Neural cell (in vitro differentiated cells): ENCODE measurements around the gene IFI16. TPM values are rescaled to one million over a fixed set of nuclear protein-coding genes. Genes with fewer than 3 reads are reported as not detected.

Experiments
- H2AFZ ChIP-seq: fragments of 200-600, 300-800 bp; sonication (generic), shearing (Covaris generic); 2 replicates; pipeline ENCODE4 v1.6.0; 2014; ENCODE audit warnings: low read depth, mild to moderate bottlenecking, antibody characterized with exemption, low read length, moderate library complexity
- H3F3A ChIP-seq: fragments of 200-600 bp; shearing (Covaris generic); 2 replicates; pipeline ENCODE4 v1.6.1; 2016; ENCODE audit warnings: mild to moderate bottlenecking, moderate library complexity, mixed read lengths, antibody characterized with exemption, low read length; ENCODE audit not compliant: insufficient read depth, poor library complexity, severe bottlenecking
- H3K27ac ChIP-seq: fragments of 200-600, 300-800 bp; sonication (generic), shearing (Covaris generic); 2 replicates; pipeline ENCODE4 v1.5.1; 2014; ENCODE audit warnings: mild to moderate bottlenecking, low read length, moderate library complexity
- H3K27me3 ChIP-seq: fragments of 300-800, 200-600 bp; sonication (generic), shearing (Covaris generic); 2 replicates; pipeline ENCODE4 v1.6.0; 2014; ENCODE audit warnings: mild to moderate bottlenecking, low read depth, low read length, moderate library complexity; ENCODE audit not compliant: insufficient read depth
- H3K36me3 ChIP-seq: fragments of 300-800, 200-600 bp; sonication (generic), shearing (Covaris generic); 2 replicates; pipeline ENCODE4 v1.5.1; 2014; ENCODE audit warnings: mild to moderate bottlenecking, antibody characterized with exemption, low read length, moderate library complexity; ENCODE audit not compliant: insufficient read depth
- H3K4me2 ChIP-seq: fragments of 300-800, 200-600 bp; sonication (generic), shearing (Covaris generic); 2 replicates; pipeline ENCODE4 v1.6.0; 2014; ENCODE audit warnings: mild to moderate bottlenecking, low read length
- H3K4me3 ChIP-seq: fragments of 300-800, 200-600 bp; sonication (generic), shearing (Covaris generic); 2 replicates; pipeline ENCODE4 v1.5.1; 2014; ENCODE audit warnings: mild to moderate bottlenecking, low read length, moderate library complexity
- H3K79me2 ChIP-seq: fragments of 200-600 bp; shearing (Covaris generic); replicated peaks from 2 replicates; pipeline ENCODE4 v1.6.0; 2014; ENCODE audit warnings: mild to moderate bottlenecking, low read length, moderate library complexity; ENCODE audit not compliant: insufficient read depth
- H3K9ac ChIP-seq: fragments of 300-800, 200-600 bp; sonication (generic), shearing (Covaris generic); 2 replicates; pipeline ENCODE4 v1.6.1; 2016; ENCODE audit warnings: mild to moderate bottlenecking, low read length, mixed read lengths
- H3K9me2 ChIP-seq: fragments of 200-600 bp; shearing (Covaris generic); 2 replicates; pipeline ENCODE4 v1.6.1; 2016; ENCODE audit warnings: mild to moderate bottlenecking, low read length, mixed read lengths; ENCODE audit not compliant: insufficient read depth
- H3K9me3 ChIP-seq: fragments of 200-600, 300-800 bp; sonication (generic), shearing (Covaris generic); 2 replicates; pipeline ENCODE4 v1.6.1; 2016; ENCODE audit warnings: mild to moderate bottlenecking, mixed run types, low read length, moderate library complexity, mixed read lengths
- H4K20me1 ChIP-seq: fragments of 200-600 bp; shearing (Covaris generic); 2 replicates; pipeline ENCODE4 v1.6.1; 2016; ENCODE audit warnings: mild to moderate bottlenecking, mixed run types; ENCODE audit not compliant: insufficient read depth
- CTCF ChIP-seq: fragments of 450-650 bp; IDR thresholded peaks from 2 replicates; pipeline ENCODE4 v1.5.1; 2014; ENCODE audit warnings: antibody characterized with exemption, mild to moderate bottlenecking, moderate library complexity; ENCODE audit not compliant: poor library complexity, severe bottlenecking
- EP300 ChIP-seq: fragments of 450-650 bp; conservative IDR thresholded peaks from 2 replicates; pipeline ENCODE4 v1.6.1; 2014; ENCODE audit warnings: antibody characterized with exemption, mild to moderate bottlenecking, moderate library complexity; ENCODE audit not compliant: poor library complexity, severe bottlenecking
- EZH2 ChIP-seq: fragments of 200-600, 300-800 bp; shearing (Covaris generic), sonication (generic); IDR thresholded peaks from 2 replicates; pipeline ENCODE4 v1.6.1; 2014; ENCODE audit warnings: antibody characterized with exemption, low read length, borderline replicate concordance, mild to moderate bottlenecking; ENCODE audit not compliant: insufficient read depth, poor library complexity, severe bottlenecking
- MXI1 ChIP-seq: fragments of 450-650 bp; conservative IDR thresholded peaks from 2 replicates; pipeline ENCODE4 v1.6.1; 2014; ENCODE audit warnings: antibody characterized with exemption, mild to moderate bottlenecking; ENCODE audit not compliant: poor library complexity, severe bottlenecking
- POLR2AphosphoS5 ChIP-seq: IDR thresholded peaks from 2 replicates; pipeline ENCODE4 v1.6.1; 2012
- RAD21 ChIP-seq: fragments of 450-650 bp; conservative IDR thresholded peaks from 2 replicates; pipeline ENCODE4 v1.6.1; 2014; ENCODE audit warnings: antibody characterized with exemption, mild to moderate bottlenecking, moderate library complexity
- REST ChIP-seq: IDR thresholded peaks from 2 replicates; pipeline ENCODE4 v1.6.1; 2012; ENCODE audit warnings: borderline replicate concordance
- SMC3 ChIP-seq: fragments of 450-650 bp; conservative IDR thresholded peaks from 2 replicates; pipeline ENCODE4 v1.6.1; 2014; ENCODE audit warnings: antibody characterized with exemption, mild to moderate bottlenecking, moderate library complexity; ENCODE audit not compliant: poor library complexity
- TAF1 ChIP-seq: IDR thresholded peaks from 2 replicates; pipeline ENCODE4 v1.6.1; 2012; ENCODE audit warnings: low read depth
- polyA plus RNA-seq: library from polyadenylated mRNA; depleted of rRNA; stranded (reverse); fragments of >200 nt; gene quantifications from 2 replicates; pipeline ENCODE4 v1.2.3, GENCODE V29; 2014

The IFI16 gene
- polyA plus RNA-seq, 1 donor from 2014 or later = not detected

- no peak overlapping the region for H2AFZ ChIP-seq
- H3K27ac ChIP-seq = no peak overlapping the region
- no peaks in the 10 kb centered on the region for H3K9me3 ChIP-seq
- no peaks in the 10 kb centered on the region for H3K27me3 ChIP-seq
- H3K4me3 ChIP-seq = no peak overlapping the region
- no peaks in the 10 kb centered on the region for H3F3A ChIP-seq
- no peak overlapping the region for H3K9ac ChIP-seq
- H3K36me3 ChIP-seq = no peaks in the 10 kb centered on the region
- H3K4me2 ChIP-seq = no peak overlapping the region
- no peaks in the 10 kb centered on the region for H3K9me2 ChIP-seq
- no peaks in the 10 kb centered on the region for H4K20me1 ChIP-seq
- no peaks in the 10 kb centered on the region for H3K79me2 ChIP-seq
- TF ChIP-seq EZH2 = no peak
- TF ChIP-seq SMC3 = no peak
- TF ChIP-seq RAD21 = no peak
- no peak for TF ChIP-seq EP300
- no peak for TF ChIP-seq MXI1
- TF ChIP-seq POLR2AphosphoS5 = no peak
- no peak for TF ChIP-seq TAF1
- TF ChIP-seq CTCF = no peak
- TF ChIP-seq REST = no peak
Observed at GRCh38 chr1:159014851-159015250, 5.1 kb downstream of the IFI16 start.

DNA sequence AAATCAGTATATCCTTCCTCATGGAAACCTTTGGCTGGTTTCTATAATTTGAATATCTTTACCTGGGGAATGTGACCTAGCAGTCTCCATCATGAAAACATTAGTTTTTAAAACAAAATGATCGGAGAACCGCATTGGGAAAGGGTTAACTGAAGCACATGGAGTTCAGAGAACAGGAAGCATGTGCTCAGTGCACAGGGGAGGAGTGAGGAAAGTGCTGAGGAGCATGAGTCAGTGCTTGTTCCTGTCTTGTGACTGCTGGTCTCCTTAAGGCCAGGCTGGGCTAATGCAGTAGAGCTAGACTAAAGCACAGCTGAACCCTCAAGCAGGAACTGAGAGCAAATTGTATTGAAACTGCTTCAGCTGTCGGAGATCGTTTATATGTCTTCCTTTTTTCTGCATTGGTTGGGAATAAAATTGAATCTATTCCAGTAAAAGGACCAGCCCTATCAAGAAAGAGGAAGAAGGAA is 5.8 kb downstream of the IFI16 start:
- Histone ChIP-seq H3K4me2 (no peak overlapping the region), H3K27me3 (no peaks in the 10 kb centered on the region), H3K36me3 (no peaks in the 10 kb centered on the region), H3K4me3 (no peak overlapping the region), H4K20me1 (no peaks in the 10 kb centered on the region), H3K27ac (no peak overlapping the region), H3K9me2 (no peaks in the 10 kb centered on the region), H3F3A (no peaks in the 10 kb centered on the region), H3K9me3 (no peaks in the 10 kb centered on the region), H3K79me2 (no peaks in the 10 kb centered on the region), H3K9ac (no peak overlapping the region), H2AFZ (no peak overlapping the region)
- TF ChIP-seq EP300 (no peak), REST (no peak), POLR2AphosphoS5 (no peak), SMC3 (no peak), RAD21 (no peak), EZH2 (no peak), MXI1 (no peak), CTCF (no peak), TAF1 (no peak)
